HepG2 (cell line): ENCODE data around the gene SYNGR4. TPM values are rescaled to one million over a fixed set of nuclear protein-coding genes. Genes with fewer than 3 reads are reported as not detected.

Source experiments
- ATF3 ChIP-seq: sonication (generic); formaldehyde crosslinking; IDR thresholded peaks from 2 replicates; pipeline ENCODE4 v1.4.0; 2020; ENCODE audit warnings: missing genetic modification reagents
- GMEB1 ChIP-seq: sonication (generic); formaldehyde crosslinking; IDR thresholded peaks from 2 replicates; pipeline ENCODE4 v1.5.1; 2020; ENCODE audit warnings: missing genetic modification reagents, mild to moderate bottlenecking, borderline replicate concordance
- GPN1 ChIP-seq: sonication (generic); formaldehyde crosslinking; IDR thresholded peaks from 2 replicates; pipeline ENCODE4 v1.5.1; 2020; ENCODE audit warnings: missing genetic modification reagents, borderline replicate concordance
- HNF4A ChIP-seq: sonication (generic); formaldehyde crosslinking; IDR thresholded peaks from 2 replicates; pipeline ENCODE4 v1.4.0; 2020; ENCODE audit warnings: missing genetic modification reagents
- MIXL1 ChIP-seq: IDR thresholded peaks from 2 replicates; pipeline ENCODE4 v1.6.1; 2016
- MYC ChIP-seq: sonication (generic); formaldehyde crosslinking; IDR thresholded peaks from 2 replicates; pipeline ENCODE4 v1.9.0; 2021; ENCODE audit warnings: missing genetic modification reagents, borderline replicate concordance
- RFXAP ChIP-seq: sonication (generic); formaldehyde crosslinking; IDR thresholded peaks from 2 replicates; pipeline ENCODE4 v1.4.0; 2020; ENCODE audit warnings: missing genetic modification reagents, borderline replicate concordance
- RORA ChIP-seq: sonication (generic); formaldehyde crosslinking; IDR thresholded peaks from 2 replicates; pipeline ENCODE4 v1.5.0; 2020; ENCODE audit warnings: mild to moderate bottlenecking, missing genetic modification reagents, moderate library complexity
- SAFB2 ChIP-seq: sonication (generic); formaldehyde crosslinking; IDR thresholded peaks from 2 replicates; pipeline ENCODE4 v1.5.1; 2020; ENCODE audit warnings: missing genetic modification reagents, low read depth, mild to moderate bottlenecking, borderline replicate concordance
- STAT5B ChIP-seq: sonication (generic); formaldehyde crosslinking; IDR thresholded peaks from 2 replicates; pipeline ENCODE4 v1.4.0; 2020; ENCODE audit warnings: missing genetic modification reagents
- TEAD3 ChIP-seq: optimal IDR thresholded peaks from 2 replicates; pipeline ENCODE3; 2016; ENCODE audit warnings: borderline replicate concordance
- ZBTB40 ChIP-seq, 2 experiments: fragments of 450-650 bp in 1 of 2; sonication (generic) in 1 of 2; formaldehyde crosslinking in 1 of 2; IDR thresholded peaks; 2 replicates each; pipeline versions ENCODE4 v1.6.1 to v1.8.0; 2016 to 2022; ENCODE audit warnings: antibody characterized with exemption in 1 of 2, mild to moderate bottlenecking in 1 of 2, missing genetic modification reagents in 1 of 2
- ZBTB7A ChIP-seq: sonication (generic); formaldehyde crosslinking; IDR thresholded peaks from 2 replicates; pipeline ENCODE4 v1.8.0; 2022; ENCODE audit warnings: mild to moderate bottlenecking, missing genetic modification reagents
- ZNF10 ChIP-seq: sonication (generic); formaldehyde crosslinking; IDR thresholded peaks from 2 replicates; pipeline ENCODE4 v1.4.0; 2020; ENCODE audit warnings: mild to moderate bottlenecking, low read depth, missing genetic modification reagents, borderline replicate concordance
- ZNF280B ChIP-seq: sonication (generic); formaldehyde crosslinking; IDR thresholded peaks from 2 replicates; pipeline ENCODE4 v1.5.0; 2020; ENCODE audit warnings: missing genetic modification reagents, mild to moderate bottlenecking, borderline replicate concordance
- ZNF431 ChIP-seq: sonication (generic); formaldehyde crosslinking; IDR thresholded peaks from 2 replicates; pipeline ENCODE4 v1.9.0; 2022; ENCODE audit warnings: missing genetic modification reagents, low read depth, mild to moderate bottlenecking, borderline replicate concordance
- polyA plus RNA-seq, 8 experiments: library from polyadenylated mRNA; depleted of rRNA in 3 of 8; stranded (reverse) in 7 of 8; unstranded in 1 of 8; fragments of >200 nt; fragmentation: Illumina TruSeq in 4 of 8; extraction: Trizol in 4 of 8; gene quantifications; 2 replicates each; pipeline versions ENCODE4 v1.2.1 to v1.2.3, GENCODE V29; 2011 to 2016; ENCODE audit warnings: low read depth in 4 of 8, missing spikeins in 1 of 8, mixed read lengths in 1 of 8; ENCODE audit not compliant: insufficient read depth in 1 of 8
- total RNA-seq, 5 experiments: library from RNA; depleted of rRNA; stranded (reverse); fragments of >200 nt; fragmentation: Illumina TruSeq; extraction: Trizol; gene quantifications; 2 replicates each; pipeline ENCODE4 v1.2.3, GENCODE V29; 2016; ENCODE audit warnings: low read depth in 1 of 5

Gene SYNGR4
- total and polyA plus RNA-seq, 2 of the 13 experiments (the other 11 are each of a cell fraction or from before 2014, with no cell fraction given): not detected

DNA sequence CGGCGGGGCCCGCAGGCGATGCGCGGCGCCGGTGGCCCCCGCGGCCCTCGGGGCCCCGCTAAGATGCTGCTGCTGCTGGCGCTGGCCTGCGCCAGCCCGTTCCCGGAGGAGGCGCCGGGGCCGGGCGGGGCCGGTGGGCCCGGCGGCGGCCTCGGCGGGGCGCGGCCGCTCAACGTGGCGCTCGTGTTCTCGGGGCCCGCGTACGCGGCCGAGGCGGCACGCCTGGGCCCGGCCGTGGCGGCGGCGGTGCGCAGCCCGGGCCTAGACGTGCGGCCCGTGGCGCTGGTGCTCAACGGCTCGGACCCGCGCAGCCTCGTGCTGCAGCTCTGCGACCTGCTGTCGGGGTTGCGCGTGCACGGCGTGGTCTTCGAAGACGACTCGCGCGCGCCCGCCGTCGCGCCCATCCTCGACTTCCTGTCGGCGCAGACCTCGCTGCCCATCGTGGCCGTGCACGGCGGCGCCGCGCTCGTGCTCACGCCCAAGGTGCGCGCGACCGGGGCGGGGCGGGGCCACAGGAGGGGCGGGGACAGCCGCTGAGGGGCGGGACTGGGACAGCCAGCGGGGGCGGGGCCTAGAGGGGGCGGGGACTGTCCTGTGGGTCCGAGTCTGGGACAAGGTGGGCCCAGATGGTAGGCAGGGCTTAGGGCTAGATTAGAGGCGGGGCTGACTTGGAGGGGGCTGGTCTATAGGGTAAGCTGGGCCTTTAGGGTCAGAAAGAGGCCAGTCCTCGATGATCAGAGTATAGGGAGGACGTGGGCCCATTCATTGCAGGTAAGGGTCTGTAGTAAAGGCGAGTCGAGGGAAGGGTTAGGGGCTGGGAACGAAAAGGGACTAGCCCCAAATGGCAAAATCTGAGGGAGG is 34.4 kb downstream of the SYNGR4 start (continued):
- TF ChIP-seq ZNF280B (CRISPR knock-in tag) (no peak), HNF4A (CRISPR knock-in tag) (no peak), GPN1 (CRISPR knock-in tag) (no peak), MIXL1 (no peak), RORA (no peak), SAFB2 (CRISPR knock-in tag) (no peak), GMEB1 (CRISPR knock-in tag) (peak; percentile 43; the same call in 1 of the 2 replicates), TEAD3 (CRISPR knock-in tag) (no peak), MYC (CRISPR knock-in tag) (peak; percentile 63; the same call in 1 of the 2 replicates), RFXAP (no peak), STAT5B (no peak), ZNF431 (CRISPR knock-in tag) (no peak), ZNF10 (no peak), ZBTB7A (CRISPR knock-in tag) (no peak), ATF3 (CRISPR knock-in tag) (no peak), ZBTB40 (IDR thresholded peaks at IDR 0.05) (no peak), ZBTB40 (CRISPR knock-in tag; IDR thresholded peaks at IDR 0.05) (no peak)
